RWPE2 (cell line): Measurements from ENCODE around the gene MYCT1.
"Not testable (repeated sequence)": the region's sequence is repeated elsewhere in the genome, so short reads cannot be mapped to it uniquely, and the experiment has no call there.

Source experiments
- ATAC-seq: fragments of 200-7000 bp; cut with Tn5 transposase; 3 replicates; pipeline ENCODE4 v1.9.1; 2021; ENCODE audit warnings: low read depth
- DNase-seq: peaks from one replicate; pipeline ENCODE4 v3.0.0-alpha.2; 2020; ENCODE audit warnings: low spot score
- H3K27ac ChIP-seq: fragments of 450-650 bp; 2 replicates; pipeline ENCODE4 v1.5.1; 2017; ENCODE audit warnings: mild to moderate bottlenecking; ENCODE audit not compliant: poor library complexity, severe bottlenecking
- H3K27me3 ChIP-seq: fragments of 250-450 bp; sonication (Bioruptor Pico); 2 replicates; pipeline ENCODE4 v1.5.1; 2021; ENCODE audit warnings: mild to moderate bottlenecking, moderate library complexity; ENCODE audit not compliant: insufficient read depth, poor library complexity, severe bottlenecking
- H3K36me3 ChIP-seq: fragments of 250-450 bp; sonication (Bioruptor Pico); 2 replicates; pipeline ENCODE4 v1.5.1; 2020; ENCODE audit warnings: low read depth, mild to moderate bottlenecking, moderate library complexity
- H3K4me1 ChIP-seq: fragments of 250-450 bp; sonication (Bioruptor Pico); 2 replicates; pipeline ENCODE4 v1.5.1; 2021; ENCODE audit warnings: mild to moderate bottlenecking, moderate library complexity; ENCODE audit not compliant: insufficient read depth, poor library complexity, severe bottlenecking
- H3K4me3 ChIP-seq: fragments of 250-450 bp; sonication (Bioruptor Pico); 2 replicates; pipeline ENCODE4 v1.5.1; 2021; ENCODE audit warnings: mild to moderate bottlenecking, moderate library complexity; ENCODE audit not compliant: severe bottlenecking
- H3K9me3 ChIP-seq: fragments of 250-450 bp; sonication (Bioruptor Pico); 2 replicates; pipeline ENCODE4 v1.5.1; 2021; ENCODE audit warnings: mild to moderate bottlenecking, moderate library complexity; ENCODE audit not compliant: severe bottlenecking
- CTCF ChIP-seq: fragments of 450-650 bp; IDR thresholded peaks from one replicate; pipeline ENCODE4 v1.5.1; 2017; ENCODE audit warnings: mild to moderate bottlenecking, moderate library complexity; ENCODE audit not compliant: poor library complexity, severe bottlenecking

The MYCT1 gene

GRCh38 chr6:152671171-152671570, 26.5 kb upstream of the MYCT1 start:
- Histone ChIP-seq H3K27me3 (no peaks in the 10 kb centered on the region), H3K4me3 (no peak overlapping the region), H3K36me3 (no peaks in the 10 kb centered on the region), H3K9me3 (no peaks in the 10 kb centered on the region), H3K4me1 (no peaks in the 10 kb centered on the region), H3K27ac (no peak overlapping the region)
- ATAC-seq, result no peak
- no peak for TF ChIP-seq CTCF
- DNase-seq, result no peak

- H3K36me3 ChIP-seq, result no peaks in the 10 kb centered on the region
- no peaks in the 10 kb centered on the region for H3K4me1 ChIP-seq
- H3K27ac ChIP-seq, result no peak overlapping the region
- H3K27me3 ChIP-seq, result no peaks in the 10 kb centered on the region
- no peak for TF ChIP-seq CTCF
- DNase-seq (no peak), ATAC-seq (no peak)
- H3K4me3 ChIP-seq, result no peak overlapping the region
- H3K9me3 ChIP-seq, result no peaks in the 10 kb centered on the region
Measured at GRCh38 chr6:152673236-152673635, 24.5 kb upstream of the MYCT1 start.

GRCh38 chr6:152680151-152680550, 17.5 kb upstream of the MYCT1 start:
- TF ChIP-seq CTCF, result no peak
- Histone ChIP-seq H3K9me3 (no peaks in the 10 kb centered on the region), H3K4me3 (no peak overlapping the region), H3K36me3 (no peaks in the 10 kb centered on the region), H3K27ac (no peak overlapping the region), H3K27me3 (no peaks in the 10 kb centered on the region), H3K4me1 (no peaks in the 10 kb centered on the region)
- ATAC-seq, result no peak
- DNase-seq, result no peak

GRCh38 chr6:152680879-152681517, 16.7 kb upstream of the MYCT1 start:
- no peak for TF ChIP-seq CTCF
- ATAC-seq, result no peak

GRCh38 chr6:152682141-152682540, 15.6 kb upstream of the MYCT1 start:
- ATAC-seq (no peak), DNase-seq (no peak)
- no peak for TF ChIP-seq CTCF
- H3K27ac ChIP-seq, result no peak overlapping the region
- H3K36me3 ChIP-seq, result no peaks in the 10 kb centered on the region
- H3K4me1 ChIP-seq, result no peaks in the 10 kb centered on the region
- H3K27me3 ChIP-seq, result no peaks in the 10 kb centered on the region
- H3K9me3 ChIP-seq, result no peaks in the 10 kb centered on the region
- H3K4me3 ChIP-seq, result no peak overlapping the region

More at GRCh38 chr6:152680879-152681517, 16.7 kb upstream of the MYCT1 start:
- H3K27ac ChIP-seq, result no peak overlapping the region
- no peaks in the 10 kb centered on the region for H3K36me3 ChIP-seq
- no peaks in the 10 kb centered on the region for H3K9me3 ChIP-seq
- H3K4me1 ChIP-seq, result no peaks in the 10 kb centered on the region
- H3K27me3 ChIP-seq, result no peaks in the 10 kb centered on the region
- DNase-seq, result no peak
- no peak overlapping the region for H3K4me3 ChIP-seq

- not testable (repeated sequence) for H3K9me3 ChIP-seq, DNase-seq, H3K27me3 ChIP-seq, ATAC-seq, H3K36me3 ChIP-seq, H3K4me1 ChIP-seq, H3K27ac ChIP-seq, H3K4me3 ChIP-seq
Measured at GRCh38 chr6:152682935-152683334, 14.8 kb upstream of the MYCT1 start.
